Medulla oblongata (tissue), 1 donor: Measurements from ENCODE around the gene OSBPL7.

Experiments used
- DNase-seq: peaks from one replicate; pipeline ENCODE4 v3.0.0-alpha.2; 2015; ENCODE audit errors: extremely low spot score

OSBPL7 gene

GRCh38 chr17:47823519-47823918 is 1.9 kb upstream of the OSBPL7 start:
- DNase-seq, result no peak

GRCh38 chr17:47822785-47823184 is 1.2 kb upstream of the OSBPL7 start:
- no peak for DNase-seq

- no peak for DNase-seq
These were observed 567 bp downstream of the OSBPL7 start for GRCh38 chr17:47821031-47821423.

- DNase-seq, result no peak
These were observed 1.4 kb downstream of the OSBPL7 start for GRCh38 chr17:47820033-47820789.

- DNase-seq, result no peak
These were observed 2.1 kb downstream of the OSBPL7 start for GRCh38 chr17:47819475-47819874.

- DNase-seq, result no peak
These were observed 3.4 kb downstream of the OSBPL7 start for GRCh38 chr17:47818002-47818695.

- no peak for DNase-seq
These were observed 4.6 kb downstream of the OSBPL7 start for GRCh38 chr17:47816947-47817346.

- DNase-seq, result no peak
These were observed 5.4 kb downstream of the OSBPL7 start for GRCh38 chr17:47816111-47816735.

GRCh38 chr17:47815106-47815918 is 6.3 kb downstream of the OSBPL7 start:
- DNase-seq, result no peak

GRCh38 chr17:47813512-47814031 is 8.0 kb downstream of the OSBPL7 start:
- no peak for DNase-seq

GRCh38 chr17:47813077-47813476 is 8.5 kb downstream of the OSBPL7 start:
- no peak for DNase-seq

GRCh38 chr17:47812146-47812920 is 9.3 kb downstream of the OSBPL7 start:
- DNase-seq, result no peak

- no peak for DNase-seq
These were observed 9.9 kb downstream of the OSBPL7 start for GRCh38 chr17:47811709-47812108.

- no peak for DNase-seq
These were observed 10.5 kb downstream of the OSBPL7 start for GRCh38 chr17:47810901-47811635.

GRCh38 chr17:47810200-47810821 is 11.3 kb downstream of the OSBPL7 start:
- DNase-seq, result no peak

GRCh38 chr17:47808830-47809480 is 12.6 kb downstream of the OSBPL7 start:
- DNase-seq, result no peak

- no peak for DNase-seq
These were observed 13.4 kb downstream of the OSBPL7 start for GRCh38 chr17:47808036-47808829.

- no peak for DNase-seq
These were observed 14.2 kb downstream of the OSBPL7 start for GRCh38 chr17:47807421-47807820.

- no peak for DNase-seq
These were observed 14.7 kb downstream of the OSBPL7 start for GRCh38 chr17:47806913-47807255.
